Left forelimb (tissue), 1 donor: Measurements from ENCODE around the gene ADARB2.
"Not testable (repeated sequence)": the region's sequence is repeated elsewhere in the genome, so short reads cannot be mapped to it uniquely, and the experiment has no call there.

ENCODE experiments used
- DNase-seq: peaks from one replicate; pipeline ENCODE4 v3.0.0-alpha.2; 2018; ENCODE audit warnings: low spot score

Gene ADARB2

DNA sequence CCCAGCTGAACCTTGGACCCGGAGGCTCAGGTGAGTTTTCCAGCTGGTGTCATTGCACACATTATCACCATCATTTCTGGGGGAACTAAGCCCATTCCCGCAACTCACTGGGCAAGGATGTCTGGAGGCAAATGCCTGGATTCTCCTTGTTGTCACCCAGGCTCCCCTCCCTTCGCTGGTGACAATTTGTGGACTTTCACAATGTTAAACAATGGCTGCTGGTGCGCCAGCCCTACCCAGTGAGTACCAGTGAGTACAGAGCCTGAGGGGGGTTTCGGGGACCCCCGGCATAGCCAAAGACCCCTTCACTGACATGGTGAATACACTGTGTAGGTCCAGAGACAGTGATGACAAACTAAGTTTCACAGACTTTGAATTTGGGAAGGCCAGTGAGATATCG, 189.2 kb downstream of the ADARB2 start:
- DNase-seq = no peak

DNA sequence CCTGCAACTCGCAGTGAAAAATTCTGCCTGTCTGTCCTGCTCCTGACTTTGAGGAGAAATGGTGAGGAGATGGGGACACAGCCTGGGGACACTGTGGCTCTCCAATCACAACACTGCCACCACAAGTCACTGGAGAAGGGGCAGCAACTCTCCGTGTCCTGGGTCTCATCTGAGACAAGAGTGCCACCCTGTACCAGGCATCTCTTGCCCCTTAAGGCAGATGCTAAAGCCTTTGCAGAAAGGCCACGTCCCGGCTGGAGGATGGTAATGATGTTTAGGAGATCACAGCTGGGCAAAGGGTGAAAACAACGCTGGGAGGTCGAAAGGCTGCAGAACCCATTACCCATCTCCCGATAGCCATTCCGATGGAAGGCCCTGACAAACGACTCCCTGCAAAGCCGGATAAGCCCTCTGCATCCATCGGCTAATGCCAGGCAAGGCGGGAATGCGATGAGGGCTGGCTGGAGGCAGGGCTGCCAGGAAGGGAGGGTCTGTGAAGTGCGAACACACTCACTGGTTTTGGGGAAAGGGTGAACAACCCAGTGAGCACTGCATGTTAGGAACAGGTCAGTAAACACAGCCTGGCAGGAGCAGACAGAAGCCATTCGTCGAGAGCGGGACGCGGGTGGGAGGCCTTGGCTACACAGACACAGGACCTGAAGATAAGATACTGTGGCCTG, 190.8 kb downstream of the ADARB2 start:
- DNase-seq = no peak

DNA sequence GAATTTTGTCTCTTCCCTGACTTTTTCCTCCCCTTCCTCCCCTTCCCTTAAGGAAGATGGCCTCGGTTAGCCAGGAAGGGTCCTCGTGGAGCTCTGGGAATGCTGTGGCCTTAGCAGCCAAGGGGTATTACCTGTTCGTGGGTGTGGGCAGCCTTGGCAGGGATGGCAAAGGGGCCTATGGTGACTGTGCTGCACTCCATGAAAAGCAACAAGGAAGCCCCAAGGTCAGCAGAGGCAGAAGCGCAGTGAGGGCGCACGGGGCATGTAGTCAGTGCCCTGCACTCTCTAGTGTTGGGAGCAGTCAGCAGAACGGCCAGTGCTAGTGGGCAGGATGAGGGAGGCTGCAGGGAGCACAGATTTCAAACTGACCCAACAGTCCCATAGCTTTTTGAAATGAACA, 191.8 kb downstream of the ADARB2 start:
- DNase-seq = no peak

DNA sequence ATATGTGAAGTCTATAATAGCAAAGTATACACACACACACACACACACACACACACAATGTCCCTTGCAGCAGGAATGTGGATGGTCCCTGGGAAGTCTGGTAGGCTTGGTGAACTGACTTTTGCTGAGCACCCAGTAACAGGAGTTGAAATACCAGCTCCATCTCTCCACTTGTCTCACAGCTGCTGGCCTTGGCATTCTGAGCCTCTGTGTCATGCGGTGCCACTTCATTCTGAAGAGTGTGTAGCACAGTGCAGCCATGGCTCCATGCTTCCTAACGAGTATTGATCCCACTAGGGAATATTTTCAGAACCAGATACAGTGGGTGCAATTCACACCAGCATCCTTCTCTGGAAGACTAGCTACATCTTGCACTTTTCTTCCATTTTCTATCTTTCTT, 192.4 kb downstream of the ADARB2 start:
- DNase-seq = no peak

DNA sequence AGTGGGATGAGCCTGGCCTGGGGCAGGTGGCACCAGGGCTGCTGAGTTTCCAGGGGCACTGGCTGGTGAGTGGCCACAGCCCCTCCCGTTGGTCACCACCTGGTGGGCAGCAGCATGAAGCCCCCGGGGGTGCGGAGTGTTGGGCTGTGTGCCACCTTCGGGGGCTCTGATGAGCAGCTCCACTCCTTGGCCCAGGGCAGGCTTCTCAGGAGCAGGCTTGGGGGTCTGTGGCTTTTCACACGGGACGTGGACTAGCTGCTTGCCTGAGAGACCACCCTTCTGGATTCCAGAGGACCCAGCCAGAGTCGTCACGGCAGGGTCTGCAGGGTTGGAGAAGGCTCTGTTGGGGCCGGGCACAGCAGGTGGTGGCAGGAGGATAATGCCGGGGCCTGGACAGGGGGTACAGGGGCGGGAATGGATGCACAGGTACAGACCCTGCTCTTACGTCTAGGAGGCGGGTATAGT, 193.1 kb downstream of the ADARB2 start:
- peak; percentile 38 for DNase-seq

DNA sequence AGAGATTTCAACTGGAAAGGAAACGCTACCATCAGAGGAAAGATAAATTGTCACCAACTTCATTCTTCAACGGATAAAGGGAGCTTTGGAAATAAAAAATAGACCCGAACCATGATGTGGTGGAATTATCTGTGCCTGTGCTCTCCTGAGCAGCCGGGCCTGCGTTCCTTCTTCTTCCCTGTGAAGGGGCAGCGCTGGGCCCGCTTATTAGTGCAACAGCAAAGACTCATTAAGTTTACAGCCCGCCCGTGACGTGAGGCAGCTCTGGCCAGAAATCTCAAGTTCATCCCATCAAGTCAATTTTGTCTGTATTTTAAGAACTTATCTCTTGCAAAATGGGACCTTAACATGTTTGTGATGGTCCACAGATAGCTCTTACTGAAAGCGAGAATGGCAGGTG, 193.7 kb downstream of the ADARB2 start:
- DNase-seq = no peak

DNA sequence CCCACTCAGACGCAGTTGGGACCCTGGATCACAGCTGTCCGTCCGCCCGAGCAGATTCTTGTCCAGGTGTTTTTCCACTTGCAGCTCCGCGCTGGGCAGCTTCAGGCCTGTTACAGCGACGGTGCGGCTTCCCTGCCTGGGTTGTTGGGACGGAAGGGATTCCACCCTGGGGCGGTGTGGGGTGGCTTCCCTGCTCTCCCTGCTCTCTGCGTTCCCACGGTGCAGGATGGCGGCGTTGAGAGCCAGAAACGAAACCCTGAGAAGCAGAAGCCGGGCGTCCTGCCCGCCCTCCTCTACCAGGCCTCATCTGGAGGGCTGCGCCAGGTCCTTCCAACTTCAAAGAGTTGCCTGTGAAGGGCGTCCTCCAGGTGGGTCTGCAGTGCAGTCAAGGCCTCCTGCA, 194.4 kb downstream of the ADARB2 start:
- no peak for DNase-seq

DNA sequence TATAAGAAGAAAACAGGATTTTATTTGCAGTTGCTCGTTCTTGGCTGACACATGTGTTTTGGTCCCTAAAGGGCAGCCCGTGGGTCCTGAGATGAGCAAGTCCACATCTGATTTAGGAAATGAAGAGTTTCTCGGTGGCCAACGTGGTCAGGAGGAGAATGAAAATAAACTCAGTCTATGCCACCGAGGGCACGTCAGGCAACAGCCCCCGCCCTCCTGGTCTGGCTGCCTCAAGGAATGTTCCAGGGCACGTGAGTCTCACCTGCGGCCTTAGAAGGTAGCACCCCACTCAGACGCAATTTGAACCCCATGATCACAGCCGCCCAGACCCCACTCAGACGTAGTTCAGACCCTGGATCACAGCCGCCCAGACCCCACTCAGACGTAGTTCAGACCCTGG, 197.2 kb downstream of the ADARB2 start:
- DNase-seq = no peak

DNA sequence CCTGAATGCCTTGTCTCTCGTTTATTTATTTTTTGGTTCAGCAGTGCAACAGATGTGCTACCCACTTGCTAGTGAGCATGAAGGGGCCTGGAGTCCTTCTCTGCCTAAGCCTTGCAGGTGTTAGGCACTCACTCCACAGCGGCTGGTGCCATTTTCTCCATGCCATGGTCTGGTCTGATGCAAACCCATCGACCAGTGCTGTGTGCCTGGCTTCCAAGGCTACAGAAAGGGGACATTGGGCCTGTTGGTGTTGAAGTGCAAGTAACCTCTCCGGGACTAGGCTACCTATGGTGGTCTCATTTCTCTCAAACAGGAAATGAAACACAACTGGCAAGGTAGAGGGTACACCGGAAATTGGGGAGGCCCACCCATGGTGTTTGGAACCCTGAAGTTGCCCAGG, 198.1 kb downstream of the ADARB2 start:
- DNase-seq = no peak

DNA sequence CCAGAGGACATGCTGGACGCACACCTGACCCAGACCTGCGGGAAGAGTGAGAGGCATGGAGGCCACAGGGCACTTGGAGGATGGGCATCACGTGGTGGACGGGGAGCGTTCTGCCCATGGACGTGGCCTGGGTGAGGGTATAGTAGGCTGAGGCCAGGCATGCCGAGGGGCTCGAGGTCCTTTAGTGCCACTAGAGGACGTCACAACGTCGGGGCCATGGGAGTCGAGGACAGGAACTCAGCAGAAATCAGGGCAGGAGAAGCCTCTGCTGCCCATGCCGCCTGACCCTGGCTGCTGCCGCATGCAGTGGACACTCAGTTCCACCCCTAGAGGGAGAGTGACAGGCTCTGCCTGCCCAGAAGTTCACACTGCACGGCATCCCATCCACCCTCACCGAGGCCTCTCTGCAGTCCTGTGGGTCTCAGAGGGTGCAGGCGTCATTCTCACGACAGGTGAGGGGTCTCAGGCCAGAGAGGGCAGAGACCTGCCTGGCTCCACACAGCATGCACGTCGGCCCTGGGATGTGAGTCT, 198.7 kb downstream of the ADARB2 start:
- no peak for DNase-seq

DNA sequence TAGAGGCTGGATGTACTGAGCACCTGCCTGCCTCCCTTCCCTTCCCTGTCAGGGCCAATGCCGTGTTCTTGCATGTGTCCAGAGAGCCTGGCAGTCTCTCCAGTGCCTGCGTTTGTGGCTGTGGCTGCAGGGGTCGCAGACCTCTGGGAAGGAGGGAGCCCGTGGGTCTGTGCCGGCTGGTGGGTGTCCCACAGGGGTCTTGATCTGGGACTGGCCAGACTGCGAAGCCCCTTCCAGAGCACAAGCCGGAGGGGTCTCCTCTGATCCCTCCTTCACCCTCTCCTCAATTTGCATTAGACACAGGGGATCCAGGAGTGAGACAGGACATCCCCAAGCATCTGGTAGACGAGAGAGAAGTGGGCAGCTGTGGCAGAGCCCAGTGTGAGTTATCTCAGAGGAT, 199.2 kb downstream of the ADARB2 start:
- DNase-seq = no peak

DNA sequence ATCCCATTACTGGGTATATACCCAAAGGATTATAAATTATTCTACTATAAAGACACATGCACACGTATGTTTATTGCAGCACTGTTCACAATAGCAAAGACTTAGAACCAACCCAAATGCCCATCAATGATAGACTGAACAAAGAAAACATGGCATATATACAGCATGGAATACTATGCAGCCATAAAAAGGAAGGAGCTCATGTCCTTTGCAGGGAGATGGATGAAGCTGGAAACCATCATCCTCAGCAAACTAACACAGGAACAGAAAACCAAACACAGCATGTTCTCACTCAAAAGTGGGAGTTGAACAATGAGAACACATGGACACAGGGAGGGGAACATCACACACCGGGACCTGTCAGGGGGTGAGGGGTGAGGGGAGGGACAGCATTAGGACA, 199.9 kb downstream of the ADARB2 start:
- not testable (repeated sequence) for DNase-seq

DNA sequence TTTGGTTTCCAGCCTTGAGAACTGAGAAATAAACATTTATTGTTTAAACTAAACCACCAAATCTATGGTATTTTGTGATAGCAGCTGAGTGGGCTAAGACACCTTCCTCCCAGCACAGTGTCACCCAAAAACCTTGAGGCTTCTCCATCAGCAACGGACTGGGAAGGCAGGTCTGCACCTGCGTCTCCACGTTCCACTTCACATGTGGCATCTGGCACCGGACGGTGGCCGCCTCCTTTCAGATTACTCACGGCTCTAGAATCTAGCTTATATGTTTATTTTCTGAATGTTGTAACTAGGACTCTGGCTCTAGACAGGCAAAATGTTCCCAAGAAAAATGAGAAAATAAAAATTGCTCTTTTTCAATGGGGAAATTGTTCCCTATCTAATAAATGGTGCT, 201.0 kb downstream of the ADARB2 start:
- DNase-seq = no peak

DNA sequence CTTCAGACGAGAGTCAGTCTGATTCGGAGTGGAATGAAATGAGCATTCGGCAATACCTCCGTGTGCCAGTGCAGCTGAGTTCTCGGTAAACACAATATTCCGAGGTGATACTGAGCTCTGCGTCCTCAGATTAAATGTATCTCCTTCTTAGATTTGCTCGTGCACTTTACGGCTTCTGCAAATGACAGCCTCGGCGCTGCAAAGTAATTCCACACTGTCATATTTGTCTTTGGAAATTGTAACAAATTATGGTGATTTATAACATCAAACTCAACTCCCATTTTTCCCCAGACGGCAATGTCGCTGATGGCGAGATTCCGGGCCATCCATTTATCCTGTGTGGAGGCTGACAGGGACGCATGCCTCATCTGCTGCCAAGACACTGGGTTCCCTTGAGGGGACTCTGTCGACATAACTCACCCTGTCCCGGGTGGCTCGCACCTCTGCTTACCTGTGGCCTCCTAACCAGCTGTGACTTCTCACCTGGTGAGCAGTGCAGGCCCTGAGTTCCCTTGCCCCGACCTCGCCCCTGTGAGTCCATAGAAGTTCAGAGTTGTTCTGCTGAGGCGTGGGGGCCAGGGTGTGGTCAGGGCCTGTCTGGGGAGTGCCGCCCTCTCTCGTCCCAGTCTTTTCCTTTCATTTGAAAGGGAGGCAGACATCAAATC, 201.9 kb downstream of the ADARB2 start:
- no peak for DNase-seq

DNA sequence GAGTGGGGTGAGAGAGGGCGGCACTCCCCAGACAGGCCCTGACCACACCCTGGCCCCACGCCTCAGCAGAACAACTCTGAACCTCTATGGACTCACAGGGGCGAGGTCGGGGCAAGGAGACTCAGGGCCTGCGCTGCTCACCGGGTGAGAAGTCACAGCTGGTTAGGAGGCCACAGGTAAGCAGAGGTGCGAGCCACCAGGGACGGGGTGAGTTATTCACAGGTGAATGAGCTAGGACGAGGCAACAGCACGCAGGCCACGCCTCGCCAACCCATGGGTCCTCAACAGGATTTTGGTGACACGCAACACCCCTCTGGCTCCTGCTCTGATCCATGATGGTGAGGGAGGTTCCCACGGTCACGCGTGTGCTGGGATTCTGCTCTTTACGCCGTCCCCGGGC, 202.5 kb downstream of the ADARB2 start:
- DNase-seq = no peak

DNA sequence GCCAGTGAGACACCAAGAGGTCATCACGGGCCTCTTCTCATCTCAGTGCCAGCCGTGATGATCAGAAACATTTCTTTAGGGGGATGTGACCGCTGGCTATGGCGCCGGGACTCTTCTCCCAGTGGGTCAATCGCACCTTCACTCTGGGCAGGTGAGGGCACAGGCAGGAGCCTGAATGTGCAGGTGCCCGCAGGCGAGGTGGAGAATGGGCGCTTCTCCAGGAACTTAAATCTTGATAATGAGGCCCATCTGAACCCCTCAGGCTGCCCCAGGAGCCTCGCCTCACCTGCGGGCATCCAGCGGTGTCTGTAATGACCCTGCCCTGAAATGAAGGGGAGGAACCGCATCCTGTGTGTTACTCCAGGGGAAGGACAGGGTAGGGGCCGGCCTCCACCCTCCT, 204.7 kb downstream of the ADARB2 start:
- DNase-seq = no peak

DNA sequence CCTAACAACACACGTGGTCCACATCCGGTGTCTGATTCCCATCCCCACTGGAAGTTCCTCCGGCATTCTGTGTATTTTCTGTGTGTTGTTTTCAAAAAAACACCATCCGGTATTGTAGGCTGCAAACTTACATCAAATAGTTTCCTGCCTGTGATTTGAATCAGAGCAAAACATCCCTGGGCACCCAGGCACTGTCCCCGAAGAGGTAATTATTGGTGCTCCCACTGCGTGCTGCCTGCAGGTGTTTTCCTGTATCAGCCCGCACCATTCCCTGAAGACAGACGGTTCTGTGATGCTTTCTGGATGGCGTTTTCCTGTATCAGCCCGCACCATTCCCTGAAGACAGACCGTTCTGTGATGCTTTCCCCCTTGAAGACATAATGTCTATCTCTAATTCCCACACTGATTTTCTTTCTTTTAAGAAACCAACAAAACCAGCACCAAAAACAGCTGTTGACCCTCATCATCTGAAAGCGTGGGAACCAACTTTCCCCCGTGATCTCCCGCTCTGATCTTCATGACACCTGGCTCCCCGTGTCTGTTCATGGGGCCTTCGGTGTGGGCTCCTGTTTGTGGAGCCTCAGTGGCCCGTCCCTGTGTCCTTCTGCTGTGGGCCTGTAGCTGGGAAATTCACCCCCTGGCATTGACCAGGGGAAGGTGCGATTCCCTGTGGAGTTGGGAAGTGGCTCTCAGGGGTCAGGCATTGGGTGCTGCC, 205.3 kb downstream of the ADARB2 start:
- no peak for DNase-seq

DNA sequence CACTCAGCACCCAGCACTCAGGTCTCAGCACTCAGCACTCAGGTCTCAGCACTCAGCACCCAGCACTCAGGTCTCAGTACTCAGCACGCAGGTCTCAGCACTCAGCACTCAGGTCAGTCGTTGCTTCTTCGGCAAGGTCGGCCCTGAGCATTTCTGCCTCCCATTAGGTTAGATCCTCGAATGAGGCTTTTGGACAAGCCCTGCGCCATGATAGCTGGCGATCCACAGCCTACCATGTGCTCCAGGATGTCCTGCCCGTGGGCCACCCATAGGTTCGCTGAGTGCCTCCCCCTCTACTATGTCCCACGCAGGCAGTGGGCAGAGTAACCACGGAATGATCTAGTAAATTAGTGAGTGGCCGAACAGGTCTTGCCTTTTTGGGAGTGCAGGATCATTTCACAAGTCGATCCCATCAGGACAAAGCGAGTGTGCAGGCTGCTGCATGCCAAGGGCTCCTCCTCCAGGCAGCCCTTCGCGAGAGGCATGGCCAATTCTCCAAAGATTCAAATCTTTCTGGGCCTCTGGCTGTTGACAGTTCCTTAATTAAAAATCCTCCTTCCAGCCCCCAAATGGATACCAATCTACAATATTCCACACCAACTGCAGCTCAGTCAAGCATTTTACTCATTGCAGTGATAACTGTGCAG, 206.3 kb downstream of the ADARB2 start:
- no peak for DNase-seq

DNA sequence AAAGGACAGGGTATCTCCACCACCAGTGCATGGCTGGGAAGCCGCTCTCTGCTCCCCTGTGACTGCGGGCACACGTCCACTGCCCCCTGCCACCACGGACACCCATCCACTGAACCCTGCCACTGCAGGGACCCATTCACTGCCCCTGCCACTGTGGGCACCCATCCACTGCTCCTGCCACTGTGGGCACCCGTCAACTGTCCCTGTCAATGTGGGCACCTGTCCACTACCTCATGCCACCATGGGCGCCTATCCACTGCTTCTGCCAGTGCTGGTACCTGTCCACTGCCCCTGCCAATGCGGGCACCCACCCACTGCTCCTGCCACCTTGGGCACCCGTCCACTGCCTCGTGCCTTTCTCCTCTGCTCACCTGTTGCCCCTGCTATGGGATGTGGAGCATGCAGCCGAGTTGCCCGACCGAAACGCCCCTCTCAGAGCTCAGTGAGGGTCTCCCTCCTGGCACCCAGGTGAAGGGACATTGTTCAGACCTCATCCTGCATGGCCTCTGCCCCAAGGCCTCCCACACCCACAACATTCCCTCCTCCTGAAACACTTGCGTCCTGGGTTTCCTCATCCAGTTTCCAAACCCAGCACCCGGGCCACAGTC, 207.4 kb downstream of the ADARB2 start:
- no peak for DNase-seq

DNA sequence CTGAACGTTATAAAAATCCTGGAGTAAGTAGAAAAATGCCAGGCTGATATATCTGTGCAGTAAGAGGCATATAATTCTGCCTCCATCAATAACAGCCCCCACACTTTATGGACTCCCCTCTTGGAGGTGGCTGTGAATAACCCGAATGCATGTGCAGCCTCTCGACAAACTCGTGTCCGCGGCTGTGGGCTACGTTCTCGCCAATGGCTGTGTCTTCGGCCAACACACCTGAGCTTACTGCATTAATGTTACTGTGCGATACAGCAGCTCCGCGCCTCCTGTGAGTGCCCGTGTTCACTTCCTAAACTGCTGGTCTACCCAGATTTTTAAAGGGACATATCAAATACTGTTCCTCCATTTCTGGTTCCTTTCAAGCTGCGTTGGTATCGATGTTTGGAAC, 209.4 kb downstream of the ADARB2 start:
- no peak for DNase-seq

DNA sequence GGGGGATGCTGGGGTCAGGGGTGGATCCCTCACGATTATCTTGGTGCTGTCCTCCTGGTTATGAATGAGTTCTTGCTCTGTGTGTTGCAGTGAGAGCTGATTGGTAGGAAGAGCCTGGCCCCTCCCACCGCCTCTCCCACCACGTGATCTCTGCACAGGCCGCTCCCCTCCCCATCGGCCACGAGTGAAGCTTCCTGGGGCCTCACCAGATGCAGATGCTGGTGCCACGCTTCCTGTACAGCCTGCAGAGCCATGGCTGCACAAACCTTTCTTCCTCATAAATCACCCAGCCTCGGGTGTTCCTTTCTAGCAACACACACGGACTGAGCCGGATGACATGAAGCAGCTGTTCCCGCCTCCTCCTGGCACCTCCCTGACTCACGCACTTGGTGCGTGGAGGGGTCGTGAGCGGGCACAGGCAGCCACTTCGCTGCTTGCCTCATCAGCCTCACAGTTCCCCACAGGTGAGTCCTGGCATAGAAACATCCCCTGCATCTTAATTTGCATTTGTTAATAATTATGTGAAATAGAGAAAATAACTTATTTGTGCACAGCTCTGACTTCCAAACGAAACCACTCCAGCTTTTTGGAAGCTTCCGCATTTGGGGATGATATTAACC, 210.8 kb downstream of the ADARB2 start:
- no peak for DNase-seq
